Osteocyte (in vitro differentiated cells): ENCODE measurements around the gene TSPAN33. TPM values are rescaled to one million over a fixed set of nuclear protein-coding genes. Genes with fewer than 3 reads are reported as not detected.

Experiments
- DNase-seq: peaks from one replicate; pipeline ENCODE4 v3.0.0; 2021; ENCODE audit warnings: mixed read lengths; ENCODE audit not compliant: unreplicated experiment; ENCODE audit errors: extremely low spot score
- H3K27ac Mint-ChIP-seq: one replicate; pipeline ENCODE4 v1.8.0; 2021; ENCODE audit warnings: mild to moderate bottlenecking, mixed read lengths; ENCODE audit not compliant: unreplicated experiment
- H3K27me3 Mint-ChIP-seq: one replicate; pipeline ENCODE4 v1.8.0; 2021; ENCODE audit warnings: mixed read lengths; ENCODE audit not compliant: unreplicated experiment
- H3K36me3 Mint-ChIP-seq: one replicate; pipeline ENCODE4 v1.8.0; 2021; ENCODE audit warnings: mixed read lengths; ENCODE audit not compliant: unreplicated experiment
- H3K4me1 Mint-ChIP-seq: one replicate; pipeline ENCODE4 v1.8.0; 2021; ENCODE audit warnings: mixed read lengths; ENCODE audit not compliant: unreplicated experiment
- H3K4me3 Mint-ChIP-seq: one replicate; pipeline ENCODE4 v1.8.0; 2021; ENCODE audit warnings: mild to moderate bottlenecking, moderate library complexity, mixed read lengths; ENCODE audit not compliant: unreplicated experiment
- H3K9me3 Mint-ChIP-seq: one replicate; pipeline ENCODE4 v1.8.0; 2021; ENCODE audit warnings: mixed read lengths; ENCODE audit not compliant: unreplicated experiment
- CTCF ChIP-seq: fragments of 200-600 bp; sonication (generic); IDR thresholded peaks from 2 replicates; pipeline ENCODE4 v1.5.0; 2021; ENCODE audit warnings: antibody characterized with exemption, mild to moderate bottlenecking, moderate library complexity
- total RNA-seq: library from RNA; stranded (reverse); gene quantifications from 2 replicates; pipeline ENCODE4 v1.2.1, GENCODE V29; 2021

Gene TSPAN33
- total RNA-seq, 1 donor from 2014 or later = 1.2 TPM

GRCh38 chr7:129203050-129203741 is 58.7 kb downstream of the TSPAN33 start:
- no peak for TF ChIP-seq CTCF
- Mint-ChIP-seq H3K9me3 (no peaks in the 10 kb centered on the region), H3K27ac (no peak overlapping the region), H3K27me3 (no peaks in the 10 kb centered on the region), H3K4me1 (peaks cover 2% of the 10 kb centered on the region), H3K4me3 (no peak overlapping the region), H3K36me3 (peaks cover 3% of the 10 kb centered on the region)
- no peak for DNase-seq

GRCh38 chr7:129205126-129205818 is 60.8 kb downstream of the TSPAN33 start:
- H3K27me3 Mint-ChIP-seq = no peaks in the 10 kb centered on the region
- peaks cover 9% of the 10 kb centered on the region for H3K36me3 Mint-ChIP-seq
- H3K4me1 Mint-ChIP-seq = peaks cover 2% of the 10 kb centered on the region
- DNase-seq = no peak
- H3K27ac Mint-ChIP-seq = no peak overlapping the region
- no peak for TF ChIP-seq CTCF
- H3K4me3 Mint-ChIP-seq = no peak overlapping the region
- no peaks in the 10 kb centered on the region for H3K9me3 Mint-ChIP-seq

GRCh38 chr7:129205987-129206785 is 61.7 kb downstream of the TSPAN33 start:
- H3K4me3 Mint-ChIP-seq = no peak overlapping the region
- H3K36me3 Mint-ChIP-seq = peaks cover 12% of the 10 kb centered on the region
- DNase-seq = no peak
- no peaks in the 10 kb centered on the region for H3K27me3 Mint-ChIP-seq
- H3K4me1 Mint-ChIP-seq = peaks cover 2% of the 10 kb centered on the region
- H3K9me3 Mint-ChIP-seq = no peaks in the 10 kb centered on the region
- no peak overlapping the region for H3K27ac Mint-ChIP-seq
- TF ChIP-seq CTCF = no peak

GRCh38 chr7:129208667-129209066 is 64.2 kb downstream of the TSPAN33 start:
- no peak overlapping the region for H3K27ac Mint-ChIP-seq
- DNase-seq = no peak
- H3K9me3 Mint-ChIP-seq = no peaks in the 10 kb centered on the region
- peaks cover 19% of the 10 kb centered on the region for H3K36me3 Mint-ChIP-seq
- no peaks in the 10 kb centered on the region for H3K27me3 Mint-ChIP-seq
- no peaks in the 10 kb centered on the region for H3K4me1 Mint-ChIP-seq
- no peak for TF ChIP-seq CTCF
- no peak overlapping the region for H3K4me3 Mint-ChIP-seq
